ENCODE data around the gene FAM117B.

Gene FAM117B

DNA sequence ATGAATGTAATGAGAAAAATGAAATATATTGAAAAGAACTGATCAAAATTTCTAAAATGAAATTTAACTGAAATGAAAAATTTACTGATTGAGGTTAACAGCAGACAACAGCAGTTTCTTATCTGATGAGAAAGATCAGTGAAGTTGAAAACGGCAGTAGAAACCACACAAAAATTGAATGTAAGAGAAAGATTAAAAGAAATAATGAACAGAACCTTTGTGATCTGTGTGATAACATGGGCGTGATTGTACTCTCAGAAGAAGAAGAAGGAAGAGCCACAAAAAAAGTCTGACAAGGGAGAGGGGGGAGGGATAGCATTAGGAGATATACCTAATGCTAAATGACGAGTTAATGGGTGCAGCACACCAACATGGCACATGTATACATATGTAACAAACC, 45.2 kb downstream of the FAM117B start:
- TF ChIP-seq, protein P1, sequence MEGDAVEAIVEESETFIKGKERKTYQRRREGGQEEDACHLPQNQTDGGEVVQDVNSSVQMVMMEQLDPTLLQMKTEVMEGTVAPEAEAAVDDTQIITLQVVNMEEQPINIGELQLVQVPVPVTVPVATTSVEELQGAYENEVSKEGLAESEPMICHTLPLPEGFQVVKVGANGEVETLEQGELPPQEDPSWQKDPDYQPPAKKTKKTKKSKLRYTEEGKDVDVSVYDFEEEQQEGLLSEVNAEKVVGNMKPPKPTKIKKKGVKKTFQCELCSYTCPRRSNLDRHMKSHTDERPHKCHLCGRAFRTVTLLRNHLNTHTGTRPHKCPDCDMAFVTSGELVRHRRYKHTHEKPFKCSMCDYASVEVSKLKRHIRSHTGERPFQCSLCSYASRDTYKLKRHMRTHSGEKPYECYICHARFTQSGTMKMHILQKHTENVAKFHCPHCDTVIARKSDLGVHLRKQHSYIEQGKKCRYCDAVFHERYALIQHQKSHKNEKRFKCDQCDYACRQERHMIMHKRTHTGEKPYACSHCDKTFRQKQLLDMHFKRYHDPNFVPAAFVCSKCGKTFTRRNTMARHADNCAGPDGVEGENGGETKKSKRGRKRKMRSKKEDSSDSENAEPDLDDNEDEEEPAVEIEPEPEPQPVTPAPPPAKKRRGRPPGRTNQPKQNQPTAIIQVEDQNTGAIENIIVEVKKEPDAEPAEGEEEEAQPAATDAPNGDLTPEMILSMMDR (IDR thresholded peaks at IDR 0.05; ENCODE audit: insufficient read depth, low read depth, low read length, missing control alignments): no peak
- H3K4me3 ChIP-seq (ENCODE audit: low read length): no peak overlapping the region
- no peak for DNase-seq (ENCODE audit: low read depth)

DNA sequence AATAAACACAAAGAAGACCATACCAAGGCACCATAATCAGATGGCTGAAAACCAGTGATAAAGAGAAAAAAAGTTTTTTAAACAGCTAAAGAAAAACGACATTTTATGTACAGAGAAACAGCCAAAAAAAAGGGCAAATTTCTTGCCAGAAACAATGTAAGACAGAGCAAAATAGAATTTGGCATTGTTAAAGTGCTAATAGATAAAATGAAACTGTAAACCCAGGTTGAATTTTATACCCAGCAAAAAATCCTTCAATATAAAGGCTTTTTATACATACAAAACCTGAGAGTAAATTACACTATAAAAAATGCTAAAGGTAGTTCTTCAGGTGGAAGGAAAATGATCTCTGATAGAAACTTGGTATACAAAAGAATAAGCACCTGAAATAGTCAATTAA, 45.7 kb downstream of the FAM117B start:
- no peak for DNase-seq (ENCODE audit: low read depth)
- TF ChIP-seq, protein P1 (IDR thresholded peaks at IDR 0.05; ENCODE audit: insufficient read depth, low read depth, low read length, missing control alignments): no peak
- H3K4me3 ChIP-seq (ENCODE audit: low read length): no peak overlapping the region

DNA sequence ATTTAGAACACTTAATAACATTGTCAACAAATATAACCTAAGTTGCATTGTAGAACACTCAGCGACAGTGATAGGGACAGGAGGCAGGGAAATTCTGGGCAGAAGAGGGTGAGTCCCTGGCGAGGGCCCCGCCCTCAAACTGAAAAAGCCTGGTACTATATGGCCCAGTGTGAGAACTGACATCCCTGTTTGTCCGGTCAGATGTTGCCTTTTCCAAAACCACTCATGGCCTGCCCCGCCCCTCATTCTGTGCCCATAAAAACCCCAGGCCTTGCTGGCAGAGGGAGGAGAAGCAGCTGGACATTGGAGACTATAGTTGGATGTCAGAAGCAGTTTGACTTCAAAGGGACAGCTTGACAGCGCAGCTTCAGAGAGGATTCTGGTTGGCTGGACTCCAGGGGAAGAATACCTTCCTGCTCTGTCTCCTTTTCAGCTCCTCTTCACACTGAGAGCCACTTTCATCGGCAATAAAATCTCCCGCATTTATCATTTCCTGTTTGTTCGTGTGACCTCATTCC, 47.0 kb downstream of the FAM117B start:
- TF ChIP-seq, protein P1 (IDR thresholded peaks at IDR 0.05; ENCODE audit: insufficient read depth, low read depth, low read length, missing control alignments): no peak
- H3K4me3 ChIP-seq (ENCODE audit: low read length): no peak overlapping the region
- no peak for DNase-seq (ENCODE audit: low read depth)

DNA sequence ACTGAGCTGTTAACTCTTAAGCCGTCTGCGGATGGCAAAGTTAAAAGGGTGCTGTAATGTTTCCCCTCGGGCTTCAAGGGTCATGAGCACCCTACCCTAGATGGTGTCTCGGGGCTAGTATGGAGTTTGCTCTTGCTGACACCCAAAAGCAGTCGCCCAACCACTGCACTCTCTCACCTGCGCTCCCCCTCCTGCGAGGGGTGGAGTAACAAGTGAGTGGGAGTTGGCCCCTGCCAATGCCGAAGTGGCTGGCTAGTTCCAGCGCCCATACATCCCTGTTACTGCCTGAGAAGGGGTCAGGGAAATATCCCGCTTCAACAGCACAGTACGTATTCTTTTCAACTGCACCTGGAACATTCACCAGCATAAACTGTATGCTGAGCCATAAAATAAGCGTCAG, 47.5 kb downstream of the FAM117B start:
- DNase-seq (ENCODE audit: low read depth): no peak
- H3K4me3 ChIP-seq (ENCODE audit: low read length): no peak overlapping the region
- TF ChIP-seq, protein P1 (IDR thresholded peaks at IDR 0.05; ENCODE audit: insufficient read depth, low read depth, low read length, missing control alignments): no peak

DNA sequence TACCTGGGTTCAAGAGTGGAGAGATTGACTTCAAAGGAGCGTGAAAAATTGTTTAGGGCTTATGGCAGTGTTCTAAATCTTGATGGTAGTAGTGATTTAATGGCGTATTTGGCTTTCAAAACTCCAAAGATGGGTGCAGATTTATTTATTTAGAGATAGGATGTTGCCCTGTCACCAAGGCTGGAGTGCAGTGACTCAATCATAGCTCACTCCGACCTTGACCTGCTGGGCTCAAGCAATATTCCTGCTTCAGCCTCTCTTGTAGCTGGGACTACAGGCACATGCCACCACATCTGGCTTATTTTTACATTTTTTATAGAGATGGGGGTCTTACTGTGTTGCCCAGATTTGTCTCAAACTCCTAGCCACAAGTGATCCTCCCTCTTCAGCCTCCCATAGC, 52.5 kb downstream of the FAM117B start:
- TF ChIP-seq, protein P1 (IDR thresholded peaks at IDR 0.05; ENCODE audit: insufficient read depth, low read depth, low read length, missing control alignments): no peak
- H3K4me3 ChIP-seq (ENCODE audit: low read length): no peak overlapping the region
- peak; percentile 29 for DNase-seq (ENCODE audit: low read depth)

DNA sequence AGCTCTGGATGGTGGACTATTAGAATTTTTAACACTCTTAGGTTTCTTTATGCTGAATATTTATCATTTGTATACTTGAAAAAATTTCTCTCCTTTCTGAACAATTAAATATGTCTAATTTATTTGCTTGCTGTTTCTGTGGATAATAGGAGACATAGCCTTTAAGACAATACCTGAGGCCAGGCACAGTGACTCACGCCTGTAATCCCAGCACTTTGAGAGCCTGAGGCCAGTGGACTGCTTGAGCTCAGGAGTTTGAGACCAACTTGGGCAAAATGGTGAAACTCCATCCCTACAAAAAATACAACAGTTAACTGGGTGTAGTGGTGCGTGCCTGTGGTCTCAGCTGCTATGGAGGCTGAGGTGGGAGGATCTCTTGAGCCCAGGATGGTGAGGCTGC, 54.7 kb downstream of the FAM117B start:
- H3K4me3 ChIP-seq (ENCODE audit: low read length): no peak overlapping the region
- TF ChIP-seq, protein P1 (IDR thresholded peaks at IDR 0.05; ENCODE audit: insufficient read depth, low read depth, low read length, missing control alignments): no peak
- peak; percentile 57 for DNase-seq (ENCODE audit: low read depth)

DNA sequence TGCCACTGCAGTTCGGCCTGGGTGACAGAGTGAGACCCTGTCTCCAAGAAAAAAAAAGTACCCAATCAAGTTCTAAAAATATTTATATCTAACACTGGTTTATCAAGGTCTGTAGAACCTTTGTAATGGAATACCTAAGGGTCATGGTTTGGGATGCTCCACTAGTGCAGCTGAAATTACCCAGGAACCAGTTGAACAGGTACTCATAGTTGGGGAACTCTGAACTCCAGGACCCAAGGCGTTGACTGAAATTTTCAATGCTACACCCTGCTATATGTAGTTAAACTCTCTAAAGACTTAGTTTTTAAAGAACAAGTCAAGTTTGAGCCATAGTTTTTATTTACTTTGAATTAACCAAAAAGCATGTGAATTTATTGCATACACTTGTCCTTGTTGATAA, 55.1 kb downstream of the FAM117B start:
- DNase-seq (ENCODE audit: low read depth): peak; percentile 39
- TF ChIP-seq, protein P1 (IDR thresholded peaks at IDR 0.05; ENCODE audit: insufficient read depth, low read depth, low read length, missing control alignments): no peak
- no peak overlapping the region for H3K4me3 ChIP-seq (ENCODE audit: low read length)
